ENCODE results near the gene RGPD3. TPM values are rescaled to one million over a fixed set of nuclear protein-coding genes. Genes with fewer than 3 reads are reported as not detected.
"Not testable (repeated sequence)": the region's sequence is repeated elsewhere in the genome, so short reads cannot be mapped to it uniquely, and the experiment has no call there.

The RGPD3 gene
- 0.05 and 0.29 TPM in 2 replicates for total RNA-seq

DNA sequence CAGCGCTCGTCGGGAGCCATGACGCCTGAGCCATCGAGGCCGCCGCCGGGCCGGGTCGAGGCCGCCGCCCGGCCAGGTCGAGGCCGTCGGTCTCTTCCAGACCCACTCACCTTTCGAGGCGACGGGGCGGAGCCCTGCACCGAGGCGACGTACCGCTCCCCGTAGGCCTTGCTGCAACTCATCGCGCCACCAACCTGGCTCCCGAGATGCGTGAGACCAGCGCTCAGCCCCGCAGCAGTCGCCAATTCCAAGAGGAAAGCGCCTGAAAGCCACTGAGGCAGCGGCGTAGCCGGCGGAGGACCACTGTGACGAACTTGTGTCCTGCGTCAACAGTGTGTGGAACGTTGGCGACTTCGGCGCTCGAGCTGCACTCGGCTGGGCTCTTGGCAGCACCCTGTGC, at the start of gene RGPD3:
RGPD3 (minus strand) TSS at position 307 of the 400 bp plus-strand sequence; CDS start at position 182, 125 bp downstream.
- DNase-seq (ENCODE audit: extremely low read depth, low read depth, low spot score), result not testable (repeated sequence)

DNA sequence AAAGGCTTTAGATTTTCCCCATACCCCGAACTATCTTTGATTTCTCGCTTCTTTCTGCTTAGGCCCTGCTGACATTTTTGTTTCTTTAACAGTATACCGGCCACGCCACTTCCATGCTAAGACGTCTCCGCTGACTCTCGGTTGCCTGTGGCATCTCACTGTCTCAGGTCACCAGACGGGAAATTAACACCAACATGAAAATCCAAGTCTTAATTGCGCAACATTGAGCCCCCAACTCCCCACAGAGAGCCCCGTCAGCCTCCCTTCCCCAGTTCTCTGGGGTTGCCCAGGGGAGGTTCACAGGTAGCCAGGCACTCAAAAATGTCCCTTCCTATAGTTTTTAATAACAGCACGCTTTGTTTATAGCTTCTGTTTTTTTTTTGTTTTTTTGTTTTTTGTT, 49.1 kb upstream of the RGPD3 start:
- no peak for DNase-seq (ENCODE audit: extremely low read depth, low read depth, low spot score)

DNA sequence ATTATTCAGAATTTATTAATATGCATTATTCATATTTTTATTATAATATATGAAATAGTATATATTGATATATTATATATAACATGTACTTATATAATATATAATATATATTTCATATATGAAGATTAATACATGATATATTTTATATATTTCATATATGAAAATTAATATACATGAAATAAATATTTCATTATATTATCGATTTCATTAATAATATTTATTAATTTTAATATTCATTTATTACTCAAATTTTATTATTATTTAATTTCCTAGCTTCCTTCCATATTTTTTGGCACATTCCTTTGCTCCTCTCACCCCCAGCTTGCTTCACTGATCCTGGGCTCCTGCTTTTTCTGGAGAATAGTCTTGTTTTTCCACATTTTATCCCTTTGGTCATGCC, 48.7 kb upstream of the RGPD3 start:
- DNase-seq (ENCODE audit: extremely low read depth, low read depth, low spot score), result no peak

DNA sequence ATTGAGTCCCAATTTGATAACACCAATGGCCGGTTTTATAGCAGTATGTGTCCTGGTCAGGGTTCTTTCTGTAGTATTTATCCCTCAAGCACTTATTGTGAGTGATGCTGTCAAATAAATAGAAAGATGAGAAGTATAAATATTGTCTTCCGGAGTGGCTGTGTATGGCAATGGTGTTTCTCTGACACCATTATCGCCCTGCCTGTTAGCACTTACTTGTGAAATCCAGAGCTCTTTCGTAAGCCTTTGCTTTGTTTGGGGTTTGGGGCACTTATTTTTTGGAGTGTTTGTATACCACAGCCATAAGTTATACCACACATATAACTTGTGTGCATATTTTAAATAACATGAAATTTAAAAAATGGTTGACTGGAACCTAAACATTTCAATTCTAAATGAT, 48.2 kb upstream of the RGPD3 start:
- no peak for DNase-seq (ENCODE audit: extremely low read depth, low read depth, low spot score)

DNA sequence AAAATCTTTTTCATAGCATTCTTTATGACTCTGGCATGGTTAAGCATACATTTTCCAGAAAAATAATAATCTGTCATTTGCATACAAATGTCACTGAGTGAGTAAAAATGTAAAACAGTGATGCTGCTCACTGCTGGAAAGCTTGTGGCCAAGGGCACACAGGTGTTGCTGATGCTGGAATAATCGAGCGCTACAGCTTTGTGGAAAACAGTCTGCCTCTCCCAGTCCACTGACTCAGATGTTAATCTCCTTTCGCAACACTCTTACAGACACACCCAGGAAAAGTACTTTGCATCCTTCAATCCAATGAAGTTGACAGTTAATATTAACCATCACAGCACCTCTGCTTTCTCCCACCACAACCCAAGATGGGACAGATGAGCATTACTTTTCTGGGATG, 46.6 kb upstream of the RGPD3 start:
- not testable (repeated sequence) for DNase-seq (ENCODE audit: extremely low read depth, low read depth, low spot score)

DNA sequence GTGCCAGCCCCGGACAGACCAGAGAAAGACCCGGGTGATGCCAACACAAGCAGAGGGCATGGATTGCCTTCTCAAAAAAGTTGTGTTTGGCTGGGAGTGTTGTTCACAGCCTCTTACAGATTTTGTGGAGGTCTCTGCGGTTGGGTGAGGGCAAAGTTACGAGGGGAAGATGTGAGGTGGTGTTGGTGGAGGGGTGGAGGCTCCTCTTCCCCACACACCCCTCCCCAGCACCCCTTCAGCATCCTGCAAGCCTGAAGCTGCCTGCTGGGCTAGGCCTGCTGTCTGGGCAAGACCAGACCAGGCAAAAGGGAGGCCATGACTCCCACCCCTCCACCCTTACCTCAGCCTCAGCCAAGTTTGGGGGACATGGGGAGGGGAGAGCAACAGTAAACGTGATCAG, 45.2 kb upstream of the RGPD3 start:
- DNase-seq (ENCODE audit: extremely low read depth, low read depth, low spot score), result not testable (repeated sequence)

DNA sequence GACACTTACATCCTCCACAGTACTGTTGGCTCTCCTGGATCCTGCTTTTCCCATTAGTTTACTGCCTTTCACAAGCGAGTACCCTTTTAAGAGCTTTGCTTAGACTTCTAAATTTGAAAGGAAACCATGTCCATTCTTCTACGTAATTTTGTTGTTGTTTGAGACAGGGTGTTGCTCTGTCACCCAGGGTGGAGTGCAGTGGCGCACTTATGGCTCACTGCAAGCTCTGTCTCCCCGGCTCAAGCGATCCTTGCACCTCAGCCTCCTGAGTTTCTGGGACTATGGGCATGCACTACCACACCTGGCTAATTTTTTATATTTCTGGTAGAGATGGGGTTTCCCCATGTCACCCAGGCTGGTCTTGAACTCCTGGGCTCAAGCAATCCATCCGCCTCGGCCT, 43.7 kb upstream of the RGPD3 start:
- DNase-seq (ENCODE audit: extremely low read depth, low read depth, low spot score), result not testable (repeated sequence)

DNA sequence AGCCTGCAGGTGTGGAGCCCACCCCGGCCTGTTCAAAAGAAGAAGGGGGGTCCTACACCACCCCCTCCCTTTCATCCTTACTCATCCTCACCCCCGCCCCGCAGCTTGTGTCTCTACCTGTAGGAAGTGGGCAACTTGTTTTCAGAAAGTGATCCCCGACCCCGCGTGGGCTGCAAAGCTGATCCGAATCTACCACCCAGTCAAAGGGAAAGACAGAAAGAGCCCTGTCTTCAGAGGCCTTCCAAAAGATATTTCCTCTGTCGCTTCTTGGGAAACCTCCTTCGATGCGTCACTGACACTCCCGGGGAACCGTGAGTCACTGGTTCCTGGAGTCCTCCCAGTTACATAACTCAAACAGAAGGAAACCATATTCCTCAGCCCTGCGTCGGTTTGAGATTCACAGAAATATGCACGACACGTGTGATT, 43.3 kb upstream of the RGPD3 start:
- not testable (repeated sequence) for DNase-seq (ENCODE audit: extremely low read depth, low read depth, low spot score)

DNA sequence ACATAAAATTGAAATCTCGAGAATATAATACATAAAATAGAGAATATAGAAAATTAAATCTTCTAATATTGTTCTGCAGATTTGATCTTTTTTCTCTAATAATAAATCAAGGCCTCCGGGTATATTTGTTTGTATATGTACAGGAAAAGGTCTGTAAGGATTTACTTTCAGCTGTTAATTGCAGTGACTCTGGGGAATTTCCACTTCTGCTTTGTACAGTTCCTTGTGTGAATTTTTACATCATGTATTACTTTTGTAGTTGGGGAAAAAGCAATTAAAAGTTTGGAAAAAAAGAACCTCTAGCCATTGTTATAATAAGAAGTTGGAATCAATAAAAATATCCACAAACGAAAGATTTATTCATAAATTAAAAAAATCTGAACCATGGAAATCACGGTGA, 42.6 kb upstream of the RGPD3 start:
- DNase-seq (ENCODE audit: extremely low read depth, low read depth, low spot score), result not testable (repeated sequence)

DNA sequence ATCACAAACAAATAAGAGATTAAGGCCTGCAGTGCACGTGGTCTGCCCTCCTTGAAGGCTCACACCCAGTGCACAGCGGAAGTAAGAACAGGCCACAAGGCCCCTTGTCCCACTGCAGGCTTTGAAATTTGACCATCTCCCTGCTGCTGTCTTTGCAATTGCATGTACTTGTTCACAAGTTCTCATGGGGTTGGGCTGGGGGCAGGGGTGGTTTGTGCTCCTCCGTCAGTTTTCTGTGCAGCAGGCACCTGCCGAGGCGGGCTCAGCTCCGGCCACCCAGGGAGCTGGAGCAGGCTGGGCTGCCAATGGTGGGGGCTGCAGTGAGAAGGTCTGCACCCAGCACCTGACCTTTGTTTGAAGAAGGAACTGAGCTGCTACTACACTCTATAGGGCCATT, 41.2 kb upstream of the RGPD3 start:
- DNase-seq (ENCODE audit: extremely low read depth, low read depth, low spot score), result not testable (repeated sequence)

DNA sequence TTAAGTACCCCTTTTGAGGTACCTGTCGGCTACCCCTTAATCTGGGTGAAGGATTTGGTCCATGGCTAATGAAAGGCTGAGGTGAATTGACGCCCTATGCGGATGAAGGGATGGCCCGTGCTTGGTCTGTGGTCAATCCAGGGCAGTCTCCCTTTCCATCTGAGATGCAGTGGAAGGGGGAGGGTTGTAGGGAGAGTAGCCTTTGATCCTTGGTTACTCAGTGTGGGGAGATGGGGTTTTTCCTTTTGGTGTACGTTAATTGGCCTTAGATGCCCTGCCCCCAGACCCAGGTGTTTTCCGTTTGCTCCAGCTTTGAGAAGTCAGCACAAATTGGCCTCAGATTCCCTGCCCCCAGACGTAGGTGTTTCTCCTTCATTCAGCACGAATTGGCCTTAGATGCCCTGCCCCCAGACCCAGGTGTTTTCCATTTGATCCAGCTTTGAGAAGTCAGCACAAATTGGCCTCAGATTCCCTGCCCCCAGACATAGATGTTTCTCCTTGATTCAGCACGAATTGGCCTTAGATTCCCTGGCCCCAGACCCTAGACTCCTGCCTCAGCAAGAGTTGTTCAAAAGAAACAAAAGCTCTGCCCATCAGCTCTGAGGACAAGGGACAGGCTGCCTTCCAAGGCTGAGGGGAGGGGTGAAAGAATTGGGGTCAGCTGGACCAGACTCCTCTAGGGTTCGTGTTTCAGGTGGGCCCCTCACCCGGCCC, 40.6 kb upstream of the RGPD3 start:
- not testable (repeated sequence) for DNase-seq (ENCODE audit: extremely low read depth, low read depth, low spot score)

DNA sequence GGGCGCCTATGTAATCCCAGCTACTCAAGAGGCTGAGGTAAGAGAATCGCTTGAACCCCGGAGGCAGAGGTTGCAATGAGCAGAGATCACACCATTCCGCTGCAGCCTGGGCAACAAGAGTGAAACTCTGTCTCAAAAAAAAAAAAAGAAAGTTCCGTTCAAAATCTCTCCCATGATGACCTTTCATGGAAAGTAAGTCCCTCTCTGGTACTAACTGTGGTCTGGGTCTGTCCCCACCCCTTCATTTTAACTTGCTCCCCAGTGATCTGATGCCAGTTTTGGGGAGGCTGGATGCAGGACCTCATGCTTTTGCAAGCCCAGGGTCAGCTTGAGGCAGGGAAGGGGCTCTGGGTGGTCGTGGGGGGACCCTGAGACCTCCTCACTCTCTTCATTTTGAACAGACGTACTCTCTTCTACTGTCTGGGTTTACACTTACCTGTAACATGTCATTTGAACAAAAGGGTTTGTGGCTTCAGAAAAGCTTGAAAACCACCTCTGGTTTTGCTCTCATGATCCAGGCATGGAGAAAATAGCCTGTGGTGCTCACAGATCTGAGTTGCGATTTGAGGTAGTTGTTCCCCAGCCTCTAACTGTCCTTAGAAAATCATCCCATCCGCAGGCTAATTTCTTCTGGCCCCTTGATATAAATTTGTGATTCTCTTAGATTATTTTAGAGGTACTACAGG, 37.9 kb upstream of the RGPD3 start:
- not testable (repeated sequence) for DNase-seq (ENCODE audit: extremely low read depth, low read depth, low spot score)

DNA sequence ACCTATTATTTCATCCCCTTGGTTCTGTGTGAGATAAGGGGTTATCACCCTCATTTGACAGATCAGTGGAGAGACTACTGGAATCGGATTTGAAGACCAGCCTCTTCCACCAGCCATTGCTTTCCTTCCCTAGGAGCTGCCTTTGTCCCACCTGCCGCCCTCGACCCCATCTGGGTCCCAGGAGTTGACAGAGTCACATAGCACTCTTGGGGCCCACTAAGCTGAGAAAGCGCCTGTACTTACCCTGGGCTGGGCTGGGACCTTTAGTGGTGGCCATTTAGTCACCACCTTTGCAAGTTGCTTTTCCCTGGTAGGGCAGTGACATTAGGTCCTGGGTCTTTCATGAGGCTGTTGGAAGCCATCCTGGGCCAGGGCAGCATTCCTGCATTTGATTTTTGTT, 36.6 kb upstream of the RGPD3 start:
- not testable (repeated sequence) for DNase-seq (ENCODE audit: extremely low read depth, low read depth, low spot score)

DNA sequence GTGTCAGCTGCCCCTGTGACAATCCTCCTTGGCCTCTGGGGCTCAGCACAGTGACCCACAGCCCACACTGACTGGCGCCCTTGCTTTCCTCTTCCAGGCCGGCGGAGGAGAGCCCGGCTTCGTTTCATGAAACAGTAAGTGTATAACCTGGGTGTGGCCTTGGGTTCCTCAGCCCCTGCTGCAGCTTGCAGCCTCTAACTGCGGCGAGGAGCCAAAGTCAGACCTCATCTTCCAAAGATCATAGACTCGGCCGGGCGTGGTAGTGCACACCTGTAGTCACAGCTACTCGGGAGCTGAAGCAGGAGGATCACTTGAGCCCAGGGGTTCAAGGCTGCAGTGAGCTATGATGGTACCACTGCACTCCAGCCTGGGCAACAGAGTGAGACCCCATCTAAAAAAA, 36.0 kb upstream of the RGPD3 start:
- not testable (repeated sequence) for DNase-seq (ENCODE audit: extremely low read depth, low read depth, low spot score)

DNA sequence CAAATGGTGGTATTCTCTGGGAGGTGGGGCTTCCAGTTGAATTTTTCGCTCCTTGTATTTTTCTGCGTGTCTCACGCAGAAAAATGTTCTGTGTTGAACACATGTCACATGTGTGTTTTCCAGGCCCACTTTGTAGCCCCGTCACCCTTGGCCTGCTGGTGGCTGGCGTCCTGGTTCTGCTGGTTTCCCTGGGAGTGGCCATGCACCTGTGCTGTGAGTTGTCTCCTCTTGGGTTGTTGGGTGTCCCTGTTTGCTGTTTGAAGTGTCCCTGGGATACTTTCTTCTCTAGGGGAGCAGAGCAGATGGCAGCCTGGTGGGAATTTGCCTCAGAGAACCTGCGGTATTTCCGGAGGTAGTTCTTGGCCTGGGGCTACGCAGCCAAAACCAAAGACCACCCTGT, 34.1 kb upstream of the RGPD3 start:
- DNase-seq (ENCODE audit: extremely low read depth, low read depth, low spot score), result not testable (repeated sequence)

DNA sequence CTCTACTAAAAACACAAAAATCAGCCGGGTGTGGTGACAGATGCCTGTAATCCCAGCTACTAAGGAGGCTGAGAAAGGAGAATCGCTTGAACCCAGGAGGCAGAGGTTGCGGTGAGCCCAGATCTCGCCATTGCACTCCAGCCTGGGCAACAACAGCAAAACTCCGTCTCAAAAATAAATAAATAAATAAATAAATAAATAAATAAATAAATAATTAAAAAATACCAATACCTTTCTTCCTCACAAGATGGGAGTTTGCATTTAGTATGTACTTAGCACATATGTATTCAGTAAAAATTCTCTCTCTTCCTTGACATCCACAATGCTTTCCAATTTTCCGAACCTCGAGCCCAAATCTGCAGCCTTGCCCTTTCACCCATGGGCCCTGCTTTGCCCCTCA, 32.1 kb upstream of the RGPD3 start:
- not testable (repeated sequence) for DNase-seq (ENCODE audit: extremely low read depth, low read depth, low spot score)

DNA sequence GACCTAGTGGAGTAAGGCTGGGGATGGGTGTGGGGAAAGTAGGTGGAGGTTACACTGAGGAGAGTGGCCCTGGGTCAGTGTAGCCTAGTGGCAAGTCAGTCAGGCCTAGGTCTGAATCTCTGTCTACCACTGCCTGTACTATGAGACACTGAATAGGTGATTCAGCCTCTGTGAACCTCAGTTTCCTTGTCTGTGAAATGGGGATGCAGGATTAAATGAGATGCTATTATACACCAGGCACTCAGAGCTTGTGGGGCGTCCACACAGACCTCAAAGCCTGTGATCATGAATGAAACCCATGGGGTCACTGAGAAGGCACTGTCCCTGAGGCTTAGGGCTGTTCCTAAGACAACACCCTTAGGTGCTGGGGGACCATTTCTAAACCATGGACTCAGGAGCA, 30.3 kb upstream of the RGPD3 start:
- not testable (repeated sequence) for DNase-seq (ENCODE audit: extremely low read depth, low read depth, low spot score)

DNA sequence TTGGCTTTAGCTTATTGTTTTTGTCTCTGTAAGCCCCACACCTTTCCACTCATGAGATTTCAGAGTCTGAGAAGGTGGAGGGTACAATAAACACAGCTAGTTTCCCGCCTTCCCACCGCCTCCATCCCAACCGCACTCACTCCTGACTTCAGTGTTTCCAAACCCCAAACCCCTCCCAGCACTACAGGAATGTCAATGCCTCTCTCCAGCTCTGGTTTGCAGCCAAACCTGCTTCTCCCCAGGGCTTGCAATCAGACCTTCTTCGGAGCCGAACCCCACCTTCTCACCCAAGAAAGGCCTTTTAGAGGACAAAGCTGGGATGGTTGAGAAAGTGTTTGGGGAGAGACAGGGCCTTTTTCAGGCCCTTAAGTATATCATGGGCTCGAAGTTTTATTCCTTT, 24.7 kb upstream of the RGPD3 start:
- not testable (repeated sequence) for DNase-seq (ENCODE audit: extremely low read depth, low read depth, low spot score)

DNA sequence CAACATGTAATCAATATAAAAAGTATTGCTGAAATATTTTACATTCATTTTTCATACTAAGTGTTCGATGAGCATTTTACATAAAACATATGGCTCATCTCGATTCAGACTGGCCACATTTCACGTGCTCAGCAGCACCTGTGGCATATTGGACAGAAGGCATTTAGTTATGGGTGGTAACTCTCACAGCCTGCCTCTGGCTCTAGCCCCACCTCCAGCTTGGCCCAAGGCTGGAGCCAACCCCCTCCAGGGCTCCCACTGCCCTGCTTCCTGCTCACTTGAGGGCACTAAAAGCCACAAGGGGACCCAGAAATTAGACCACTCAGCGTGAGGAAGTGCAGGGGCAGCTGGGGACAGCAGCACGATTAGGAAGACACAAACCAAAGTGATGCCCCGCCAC, 24.2 kb upstream of the RGPD3 start:
- DNase-seq (ENCODE audit: extremely low read depth, low read depth, low spot score), result not testable (repeated sequence)

DNA sequence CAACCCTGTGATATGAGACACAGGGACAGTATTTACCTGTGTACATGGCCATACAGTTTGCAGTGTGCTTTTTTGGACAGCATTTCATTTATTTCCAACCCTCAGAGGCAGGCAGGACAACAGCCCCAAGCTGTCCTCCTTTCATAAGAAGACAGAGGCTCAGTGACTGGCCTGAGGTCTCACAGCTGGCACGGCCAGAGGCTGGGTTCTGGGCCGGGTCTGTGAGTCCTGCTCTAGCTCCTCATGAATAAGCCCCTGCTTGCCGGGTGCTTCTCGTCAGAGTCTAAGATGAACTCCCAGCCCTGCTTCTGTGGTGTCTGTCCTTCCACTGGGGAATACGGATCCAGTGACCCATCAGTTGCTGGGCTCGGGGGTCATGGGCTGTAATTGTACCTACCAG, 21.5 kb upstream of the RGPD3 start:
- not testable (repeated sequence) for DNase-seq (ENCODE audit: extremely low read depth, low read depth, low spot score)

DNA sequence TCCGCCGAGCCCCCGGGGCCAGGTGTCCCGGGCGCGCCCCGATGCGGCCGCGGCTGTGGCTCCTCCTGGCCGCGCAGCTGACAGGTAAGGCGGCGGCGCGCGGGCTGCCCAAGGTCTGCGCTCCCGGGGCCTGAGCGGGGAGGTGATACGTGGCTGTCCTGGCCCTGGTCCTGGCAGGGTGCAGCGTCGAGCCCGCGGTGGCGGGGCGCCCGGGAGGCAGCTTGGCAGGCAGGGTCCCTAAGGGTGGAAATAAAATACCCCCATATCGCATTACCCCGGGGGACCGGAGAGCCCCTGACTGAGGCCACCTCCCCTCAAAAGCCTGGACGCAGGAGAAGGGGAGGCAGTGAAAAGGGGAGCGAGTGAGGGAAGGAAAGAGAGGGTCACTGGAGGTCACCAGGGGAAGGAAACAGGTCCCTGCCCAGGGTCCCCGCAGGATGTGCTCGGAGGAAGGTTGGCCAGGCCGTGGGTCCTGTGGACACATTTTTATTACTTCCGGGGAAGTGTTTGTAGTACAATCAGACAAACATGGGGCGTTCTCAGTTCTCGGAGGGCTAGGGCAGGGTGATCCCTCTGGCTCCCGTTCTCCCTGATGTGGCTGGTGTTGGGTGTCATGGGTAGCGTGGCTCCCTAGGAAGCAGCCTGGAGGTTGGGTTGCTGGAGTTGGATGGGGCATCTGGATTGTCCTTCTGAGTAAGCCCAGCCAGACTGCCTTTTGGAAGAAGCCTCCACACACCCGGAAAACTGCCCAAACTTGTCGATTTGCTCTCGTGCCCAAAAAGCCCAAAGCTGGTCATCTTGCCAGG, 19.4 kb upstream of the RGPD3 start:
- DNase-seq (ENCODE audit: extremely low read depth, low read depth, low spot score), result not testable (repeated sequence)
